Smooth muscle cell (in vitro differentiated cells): ENCODE data around the gene SMTNL1. TPM values are rescaled to one million over a fixed set of nuclear protein-coding genes. Genes with fewer than 3 reads are reported as not detected.

ENCODE experiments used
- DNase-seq: peaks from one replicate; lab custom pipeline; 2025; ENCODE audit not compliant: unreplicated experiment; lab: John Stamatoyannopoulos, UW
- H2AFZ ChIP-seq: fragments of 200-600 bp; sonication (generic); 2 replicates; pipeline ENCODE4 v1.6.0; 2016; ENCODE audit warnings: antibody characterized with exemption, low read depth, mild to moderate bottlenecking
- H3F3A ChIP-seq: fragments of 200-600 bp; sonication (generic); 2 replicates; pipeline ENCODE4 v1.6.0; 2017; ENCODE audit warnings: antibody characterized with exemption, low read depth
- H3K27ac ChIP-seq: fragments of 200-600 bp; sonication (generic); 2 replicates; pipeline ENCODE4 v1.5.1; 2016; ENCODE audit warnings: low read depth, mild to moderate bottlenecking
- H3K27me3 ChIP-seq: fragments of 200-600 bp; sonication (generic); 2 replicates; pipeline ENCODE4 v1.6.1; 2016; ENCODE audit warnings: low read depth, mild to moderate bottlenecking
- H3K36me3 ChIP-seq: fragments of 200-600 bp; sonication (generic); 2 replicates; pipeline ENCODE4 v1.5.1; 2016; ENCODE audit warnings: low read depth
- H3K4me1 ChIP-seq: fragments of 200-600 bp; sonication (generic); 2 replicates; pipeline ENCODE4 v1.5.1; 2016; ENCODE audit warnings: low read depth
- H3K4me2 ChIP-seq: fragments of 200-600 bp; sonication (generic); 2 replicates; pipeline ENCODE4 v1.6.0; 2016; ENCODE audit warnings: mild to moderate bottlenecking
- H3K4me3 ChIP-seq: fragments of 200-600 bp; sonication (generic); 2 replicates; pipeline ENCODE4 v1.5.1; 2016; ENCODE audit warnings: mild to moderate bottlenecking
- H3K79me2 ChIP-seq: fragments of 200-600 bp; sonication (generic); 2 replicates; pipeline ENCODE4 v1.6.0; 2016; ENCODE audit warnings: low read depth, mild to moderate bottlenecking
- H3K9ac ChIP-seq: fragments of 200-600 bp; sonication (generic); 2 replicates; pipeline ENCODE4 v1.6.0; 2016; ENCODE audit warnings: low read depth
- H3K9me3 ChIP-seq: fragments of 200-600 bp; sonication (generic); replicated peaks from 2 replicates; pipeline ENCODE4 v1.5.1; 2016; ENCODE audit warnings: low read depth
- H4K20me1 ChIP-seq: fragments of 200-600 bp; sonication (generic); 2 replicates; pipeline ENCODE4 v1.6.0; 2016; ENCODE audit warnings: low read depth
- CTCF ChIP-seq: fragments of 200-600 bp; sonication (generic); IDR thresholded peaks from 2 replicates; pipeline ENCODE4 v1.5.1; 2017; ENCODE audit warnings: borderline replicate concordance, mild to moderate bottlenecking, antibody characterized with exemption; ENCODE audit not compliant: insufficient read depth, poor library complexity, severe bottlenecking
- WGBS: methylation state at CpG from one replicate; pipeline ENCODE4 v1.1.7; 2016; ENCODE audit warnings: low lambda C conversion rate; 5-methylcytosine and 5-hydroxymethylcytosine counted together
- polyA plus RNA-seq: library from polyadenylated mRNA; unstranded; fragments of >200 nt; fragmentation: Nextera tagmentation; extraction: Ambion mirVana; gene quantifications from 2 replicates; pipeline ENCODE4 v1.2.1, GENCODE V29; 2016
- total RNA-seq: library from RNA; depleted of rRNA; stranded (reverse); fragments of >200 nt; gene quantifications from 2 replicates; pipeline ENCODE4 v1.2.3, GENCODE V29; 2014

SMTNL1 gene
- total and polyA plus RNA-seq, 2 experiments from 2014 or later: not detected

GRCh38 chr11:57542582-57542981, 5.2 kb downstream of the SMTNL1 start:
- H3K36me3 ChIP-seq: no peaks in the 10 kb centered on the region

GRCh38 chr11:57543593-57543992, 6.2 kb downstream of the SMTNL1 start:
- Histone ChIP-seq H3K9me3 (no peaks in the 10 kb centered on the region), H3K4me3 (no peak overlapping the region), H3K27me3 (no peaks in the 10 kb centered on the region), H2AFZ (no peak overlapping the region), H3K27ac (no peak overlapping the region), H3K36me3 (no peaks in the 10 kb centered on the region), H3K4me1 (no peaks in the 10 kb centered on the region), H3F3A (no peaks in the 10 kb centered on the region), H3K4me2 (no peak overlapping the region), H4K20me1 (no peaks in the 10 kb centered on the region), H3K9ac (no peak overlapping the region), H3K79me2 (no peaks in the 10 kb centered on the region)
- 62% methylated on average over 6 of the region's 6 CpGs for WGBS
- DNase-seq: no peak
- no peak for TF ChIP-seq CTCF

More at GRCh38 chr11:57542582-57542981, 5.2 kb downstream of the SMTNL1 start:
- no peaks in the 10 kb centered on the region for H3K27me3 ChIP-seq
- H2AFZ ChIP-seq: no peak overlapping the region
- no peak overlapping the region for H3K4me2 ChIP-seq
- no peak for DNase-seq
- no peaks in the 10 kb centered on the region for H3F3A ChIP-seq
- H3K79me2 ChIP-seq: no peaks in the 10 kb centered on the region
- no peaks in the 10 kb centered on the region for H3K4me1 ChIP-seq
- no peaks in the 10 kb centered on the region for H3K9me3 ChIP-seq
- no peak overlapping the region for H3K4me3 ChIP-seq
- WGBS: 71% methylated on average over 4 of the region's 4 CpGs
- no peak for TF ChIP-seq CTCF
- no peak overlapping the region for H3K27ac ChIP-seq
- H3K9ac ChIP-seq: no peak overlapping the region
- H4K20me1 ChIP-seq: no peaks in the 10 kb centered on the region

GRCh38 chr11:57544566-57544965, 7.2 kb downstream of the SMTNL1 start:
- H3K4me1 ChIP-seq: no peaks in the 10 kb centered on the region
- 93% methylated on average over 6 of the region's 6 CpGs for WGBS
- no peak overlapping the region for H3K9ac ChIP-seq
- H3K4me2 ChIP-seq: no peak overlapping the region
- no peaks in the 10 kb centered on the region for H3K9me3 ChIP-seq
- H3K36me3 ChIP-seq: no peaks in the 10 kb centered on the region
- no peaks in the 10 kb centered on the region for H4K20me1 ChIP-seq
- no peak for TF ChIP-seq CTCF
- no peaks in the 10 kb centered on the region for H3K27me3 ChIP-seq
- no peak for DNase-seq
- no peak overlapping the region for H3K27ac ChIP-seq
- H3F3A ChIP-seq: no peaks in the 10 kb centered on the region
- no peak overlapping the region for H2AFZ ChIP-seq
- no peaks in the 10 kb centered on the region for H3K79me2 ChIP-seq
- H3K4me3 ChIP-seq: no peak overlapping the region

- H4K20me1 ChIP-seq: no peaks in the 10 kb centered on the region
- no peaks in the 10 kb centered on the region for H3K4me1 ChIP-seq
- DNase-seq: no peak
- no peak for TF ChIP-seq CTCF
- H3K27me3 ChIP-seq: no peaks in the 10 kb centered on the region
- no peak overlapping the region for H3K27ac ChIP-seq
- H3F3A ChIP-seq: no peaks in the 10 kb centered on the region
- no peaks in the 10 kb centered on the region for H3K79me2 ChIP-seq
- no peak overlapping the region for H2AFZ ChIP-seq
- no peak overlapping the region for H3K4me3 ChIP-seq
- no peaks in the 10 kb centered on the region for H3K9me3 ChIP-seq
- H3K4me2 ChIP-seq: no peak overlapping the region
- H3K36me3 ChIP-seq: no peaks in the 10 kb centered on the region
- no peak overlapping the region for H3K9ac ChIP-seq
- 96% methylated on average over 12 of the region's 13 CpGs for WGBS
These were observed 8.5 kb downstream of the SMTNL1 start for GRCh38 chr11:57545883-57546282.
